Lower lobe of right lung (tissue), 2 donors: ENCODE data around the gene AP1M1. TPM values are rescaled to one million over a fixed set of nuclear protein-coding genes. Genes with fewer than 3 reads are reported as not detected.

Experiments used
- ATAC-seq, 2 donors: fragments of 200-7000 bp; cut with Tn5 transposase; one replicate each; pipeline ENCODE4 v1.9.1; 2020 to 2022; ENCODE audit warnings: mild to moderate bottlenecking in 2 of 2, moderate library complexity in 2 of 2
- DNase-seq: peaks from one replicate; pipeline ENCODE4 v3.0.0-alpha.2; 2020
- H3K27ac ChIP-seq: fragments of 200-600 bp; one replicate; pipeline ENCODE4 v1.8.0; 2022
- H3K27me3 ChIP-seq: fragments of 200-600 bp; one replicate; pipeline ENCODE4 v1.8.0; 2022; ENCODE audit warnings: low read depth
- H3K36me3 ChIP-seq: fragments of 200-600 bp; one replicate; pipeline ENCODE4 v1.8.0; 2022; ENCODE audit warnings: mild to moderate bottlenecking
- H3K4me1 ChIP-seq: fragments of 200-600 bp; one replicate; pipeline ENCODE4 v1.8.0; 2022
- H3K4me3 ChIP-seq: fragments of 200-600 bp; one replicate; pipeline ENCODE4 v1.8.0; 2022; ENCODE audit warnings: mild to moderate bottlenecking
- H3K9me3 ChIP-seq: fragments of 200-600 bp; one replicate; pipeline ENCODE4 v1.8.0; 2022
- CTCF ChIP-seq: fragments of 200-600 bp; IDR thresholded peaks from one replicate; pipeline ENCODE4 v1.8.0; 2022; ENCODE audit warnings: antibody characterized with exemption, mild to moderate bottlenecking
- intact Hi-C: fragments of 100-400 bp; cut with DNase I; formaldehyde crosslinking; loops from one replicate; pipeline ENCODE4 v1.11.0; 2022
- total RNA-seq: library from RNA; stranded (reverse); fragmentation: NEBNext Ultra II Directional; extraction: Animal tissue kit (Norgen Biotek cat#: 25700); gene quantifications from one replicate; pipeline ENCODE4 v1.2.1, GENCODE V29; 2021
- donor health status: DM: no; HTN: yes; CAD: no; lungs with severe emphysema.

AP1M1 gene
- total RNA-seq, 1 donor from 2014 or later: 66.0 TPM

GRCh38 chr19:16295057-16295456, 97.3 kb downstream of the AP1M1 start:
- Histone ChIP-seq H3K9me3 (no peaks in the 10 kb centered on the region), H3K27me3 (no peaks in the 10 kb centered on the region), H3K27ac (no peak overlapping the region), H3K4me3 (no peak overlapping the region), H3K36me3 (no peaks in the 10 kb centered on the region), H3K4me1 (peaks cover 20% of the 10 kb centered on the region)
- no peak for TF ChIP-seq CTCF
- DNase-seq: no peak
- intact Hi-C loops: no loop called here
- no peak for ATAC-seq

Other genes starting within 250 kb of the AP1M1 start
- gene OR10H4, start 248.9 kb upstream of the AP1M1 start, total RNA-seq: not detected
- 319 TPM for gene TPM4, start 121.4 kb upstream of the AP1M1 start, total RNA-seq
- 110 TPM for gene RAB8A, start 86.0 kb upstream of the AP1M1 start, total RNA-seq
- 8.2 TPM for gene HSH2D, start 54.2 kb upstream of the AP1M1 start, total RNA-seq
- not detected for gene CIB3, start 24.4 kb upstream of the AP1M1 start, total RNA-seq
- 59.9 TPM for gene FAM32A, start 12.5 kb upstream of the AP1M1 start, total RNA-seq
- 137 TPM for gene KLF2, start 126.9 kb downstream of the AP1M1 start, total RNA-seq